Testis (tissue), 3 donors: Measurements from ENCODE around the gene TPSD1. TPM values are rescaled to one million over a fixed set of nuclear protein-coding genes. Genes with fewer than 3 reads are reported as not detected.
"Not testable (repeated sequence)": the region's sequence is repeated elsewhere in the genome, so short reads cannot be mapped to it uniquely, and the experiment has no call there.

Experiments used
- DNase-seq: peaks from one replicate; pipeline ENCODE4 v3.0.0-alpha.2; 2019
- H3K27ac ChIP-seq, 2 donors: fragments of 200-600 bp; sonication (generic); one replicate each; pipeline ENCODE4 v1.5.1; 2019
- H3K27me3 ChIP-seq: fragments of 200-600 bp; sonication (generic); one replicate; pipeline ENCODE4 v1.5.1; 2019
- H3K36me3 ChIP-seq: fragments of 200-600 bp; sonication (generic); one replicate; pipeline ENCODE4 v1.5.1; 2017; ENCODE audit warnings: low read depth; ENCODE audit errors: missing control alignments
- H3K4me1 ChIP-seq: fragments of 200-600 bp; sonication (generic); one replicate; pipeline ENCODE4 v1.5.1; 2019
- H3K4me3 ChIP-seq, 2 donors: fragments of 200-600 bp; sonication (generic); one replicate each; pipeline ENCODE4 v1.5.1; 2017 to 2019
- H3K9me3 ChIP-seq: fragments of 200-600 bp; sonication (generic); one replicate; pipeline ENCODE4 v1.5.1; 2017
- CTCF ChIP-seq, 3 experiments: fragments of 450-650 bp in 2 of 3; fragments of 200-600 bp in 1 of 3; sonication (generic) in 1 of 3; IDR thresholded peaks; one replicate each; pipeline ENCODE4 v1.5.1; 2016 to 2019; ENCODE audit warnings: antibody characterized with exemption in 3 of 3, mild to moderate bottlenecking in 2 of 3, moderate library complexity in 1 of 3
- POLR2A ChIP-seq: fragments of 450-650 bp; IDR thresholded peaks from one replicate; pipeline ENCODE4 v1.6.1; 2017; ENCODE audit warnings: antibody characterized with exemption, mild to moderate bottlenecking, moderate library complexity
- WGBS, 2 donors: methylation state at CpG; one replicate each; pipeline ENCODE4 v1.1.5; 2018; 5-methylcytosine and 5-hydroxymethylcytosine counted together
- intact Hi-C: fragments of 100-400 bp; cut with DNase I; formaldehyde crosslinking; loops from one replicate; pipeline ENCODE4 v1.15.1; 2023; ENCODE audit warnings: low total_unique reads
- polyA plus RNA-seq: library from polyadenylated mRNA; stranded (reverse); fragments of 350-450 nt; fragmentation: Illumina TruSeq; extraction: RNeasy Lipid Tissue Mini Kit (QIAGEN cat#74804); gene quantifications from one replicate; pipeline ENCODE4 v1.2.3, GENCODE V29; 2014; ENCODE audit warnings: low read depth, low replicate concordance; ENCODE audit not compliant: insufficient read depth
- total RNA-seq, 2 donors: library from RNA; depleted of rRNA; stranded (reverse); fragments of >200 nt; gene quantifications; one replicate each; pipeline ENCODE4 v1.2.3, GENCODE V29; 2016

The TPSD1 gene
- total and polyA plus RNA-seq, 3 donors from 2014 or later: 1.1 to 1.6 (median 1.1) TPM

- H3K27me3 ChIP-seq, H3K9me3 ChIP-seq, H3K27ac ChIP-seq, intact Hi-C loops, H3K4me1 ChIP-seq, H3K36me3 ChIP-seq, H3K4me3 ChIP-seq, DNase-seq: not testable (repeated sequence)
- WGBS, 2 donors: 85% methylated on average over 15 of the region's 17 CpGs; no CpG with 5 or more reads in 1 of the 2 donors
Observed at GRCh38 chr16:1230471-1231212, 25.2 kb upstream of the TPSD1 start.

GRCh38 chr16:1231301-1231700 is 24.6 kb upstream of the TPSD1 start:
- intact Hi-C loops, H3K4me3 ChIP-seq, H3K9me3 ChIP-seq, H3K36me3 ChIP-seq, H3K27ac ChIP-seq, H3K27me3 ChIP-seq, H3K4me1 ChIP-seq, DNase-seq: not testable (repeated sequence)
- WGBS, 2 donors: 76 to 80% methylated on average over 1 to 6 of the region's 7 CpGs

- DNase-seq, H3K36me3 ChIP-seq, H3K27me3 ChIP-seq, H3K9me3 ChIP-seq, H3K27ac ChIP-seq, H3K4me3 ChIP-seq, H3K4me1 ChIP-seq, intact Hi-C loops: not testable (repeated sequence)
- no CpG with 5 or more reads among the region's 47 CpGs for WGBS, 2 donors
Observed at GRCh38 chr16:1232049-1232748, 23.7 kb upstream of the TPSD1 start.

GRCh38 chr16:1236659-1237058 is 19.2 kb upstream of the TPSD1 start:
- DNase-seq, H3K27ac ChIP-seq, intact Hi-C loops, H3K9me3 ChIP-seq, H3K4me3 ChIP-seq, H3K36me3 ChIP-seq, H3K27me3 ChIP-seq, H3K4me1 ChIP-seq: not testable (repeated sequence)
- no CpG with 5 or more reads among the region's 29 CpGs for WGBS, 2 donors

- 38 to 68% methylated on average over 9 of the region's 9 CpGs for whole genome bisulfite sequencing, 2 donors
- H3K36me3 ChIP-seq: no peaks in the 10 kb centered on the region
- H3K9me3 ChIP-seq: no peaks in the 10 kb centered on the region
- no peaks in the 10 kb centered on the region for H3K4me1 ChIP-seq
- intact Hi-C loops: no loop called here
- TF ChIP-seq CTCF (IDR thresholded peaks at IDR 0.05) (no peak), POLR2A (no peak)
- no peak for DNase-seq
- H3K27me3 ChIP-seq: no peaks in the 10 kb centered on the region
- H3K4me3 ChIP-seq: no peak overlapping the region
- no peak overlapping the region for H3K27ac ChIP-seq
Observed at GRCh38 chr16:1237990-1238389, 17.9 kb upstream of the TPSD1 start.

GRCh38 chr16:1238909-1239308 is 17.0 kb upstream of the TPSD1 start:
- H3K4me1 ChIP-seq, H3K36me3 ChIP-seq, H3K9me3 ChIP-seq, H3K27ac ChIP-seq, intact Hi-C loops, H3K4me3 ChIP-seq, H3K27me3 ChIP-seq, DNase-seq: not testable (repeated sequence)
- WGBS, 2 donors: 11 to 38% methylated on average over 6 to 21 of the region's 23 CpGs

- H3K27me3 ChIP-seq, H3K27ac ChIP-seq, H3K9me3 ChIP-seq, DNase-seq, H3K4me1 ChIP-seq, intact Hi-C loops, H3K4me3 ChIP-seq, H3K36me3 ChIP-seq: not testable (repeated sequence)
- WGBS, 2 donors: 76 to 81% methylated on average over 6 to 8 of the region's 9 CpGs
Observed at GRCh38 chr16:1239575-1239974, 16.3 kb upstream of the TPSD1 start.

- H3K27ac ChIP-seq, intact Hi-C loops, H3K27me3 ChIP-seq, DNase-seq, H3K9me3 ChIP-seq, H3K4me1 ChIP-seq, H3K36me3 ChIP-seq, H3K4me3 ChIP-seq: not testable (repeated sequence)
- 46% methylated on average over 8 of the region's 12 CpGs; no CpG with 5 or more reads in 1 of the 2 donors for WGBS, 2 donors
Observed at GRCh38 chr16:1240436-1240835, 15.4 kb upstream of the TPSD1 start, which contains the start of gene TPSAB1. Gene TPSAB1, plus strand, starts transcription at chr16:1240705. Its CDS starts 234 bp downstream, at chr16:1240939.

GRCh38 chr16:1241081-1241480 is 14.8 kb upstream of the TPSD1 start:
- H3K4me1 ChIP-seq, H3K4me3 ChIP-seq, intact Hi-C loops, H3K27ac ChIP-seq, H3K9me3 ChIP-seq, H3K36me3 ChIP-seq, H3K27me3 ChIP-seq, DNase-seq: not testable (repeated sequence)
- WGBS, 2 donors: 100% methylated on average over 6 of the region's 15 CpGs; no CpG with 5 or more reads in 1 of the 2 donors

GRCh38 chr16:1243363-1243762 is 12.5 kb upstream of the TPSD1 start:
- intact Hi-C loops, H3K9me3 ChIP-seq, H3K36me3 ChIP-seq, DNase-seq, H3K27ac ChIP-seq, H3K4me1 ChIP-seq, H3K27me3 ChIP-seq, H3K4me3 ChIP-seq: not testable (repeated sequence)
- WGBS, 2 donors: 77 to 80% methylated on average over 5 to 7 of the region's 11 CpGs
